ENCODE results near the gene HPN.
"Not testable (repeated sequence)": the region's sequence is repeated elsewhere in the genome, so short reads cannot be mapped to it uniquely, and the experiment has no call there.

Gene HPN

DNA sequence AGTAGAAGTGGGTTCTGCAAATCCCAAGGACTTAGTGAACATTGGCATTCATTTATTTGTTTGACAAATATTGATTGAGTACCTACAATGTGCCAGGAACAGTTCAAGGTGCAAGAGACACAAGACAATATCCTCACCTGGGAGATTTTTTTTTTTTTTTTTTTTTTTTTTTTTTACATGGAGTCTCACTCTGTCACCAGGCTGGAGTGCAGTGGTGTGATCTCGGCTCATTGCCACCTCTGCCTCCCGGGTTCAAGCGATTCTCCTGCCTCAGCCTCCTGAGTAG is 13.0 kb upstream of the HPN start:
- not testable (repeated sequence) for DNase-seq

DNA sequence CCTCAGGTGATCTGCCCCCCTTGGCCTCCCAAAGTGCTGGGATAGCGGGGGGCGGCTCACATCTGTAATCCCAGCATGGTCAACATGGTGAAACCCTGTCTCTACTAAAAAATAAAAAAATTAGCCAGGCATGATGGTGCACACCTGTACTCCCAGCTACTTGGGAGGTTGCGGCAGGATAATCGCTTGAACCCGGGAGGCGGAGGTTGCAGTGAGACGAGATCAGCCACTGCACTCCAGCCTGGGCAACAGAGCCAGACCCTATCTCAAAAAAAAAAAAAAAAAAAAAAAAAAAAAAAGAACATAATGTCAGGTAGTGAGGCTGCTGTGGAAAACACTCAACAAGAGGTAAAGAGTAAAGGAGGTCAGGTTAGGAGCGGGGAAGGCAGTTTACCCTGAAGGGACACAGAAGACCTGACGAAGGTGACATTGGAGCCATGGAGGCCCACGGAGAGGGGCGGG is 12.2 kb upstream of the HPN start:
- not testable (repeated sequence) for DNase-seq

DNA sequence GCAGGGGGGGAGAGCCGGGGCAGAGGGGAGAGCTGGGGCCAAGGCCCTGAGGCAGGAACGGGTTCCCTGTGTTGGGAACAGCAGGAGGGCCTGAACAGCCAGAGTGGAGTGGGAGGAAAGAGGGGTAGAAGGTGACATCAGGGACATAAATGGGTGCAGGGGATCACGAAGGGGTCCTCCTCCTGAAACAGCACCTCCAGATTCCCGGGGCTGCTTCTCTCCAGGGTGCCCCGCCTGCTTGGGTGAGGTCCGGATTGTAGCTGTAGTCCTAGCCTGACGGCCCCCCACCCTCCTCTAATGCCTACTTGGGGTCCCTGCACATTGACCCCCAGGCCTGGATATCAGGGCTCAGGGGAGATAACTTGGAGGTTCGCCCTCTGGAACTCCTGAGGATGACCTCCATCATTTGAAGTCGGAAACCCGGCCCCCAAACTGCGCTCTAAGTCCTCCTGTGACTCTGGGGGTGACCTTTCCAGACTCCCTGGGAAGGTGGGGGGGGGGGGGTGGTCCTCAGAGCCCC is 11.7 kb upstream of the HPN start:
- DNase-seq = no peak

DNA sequence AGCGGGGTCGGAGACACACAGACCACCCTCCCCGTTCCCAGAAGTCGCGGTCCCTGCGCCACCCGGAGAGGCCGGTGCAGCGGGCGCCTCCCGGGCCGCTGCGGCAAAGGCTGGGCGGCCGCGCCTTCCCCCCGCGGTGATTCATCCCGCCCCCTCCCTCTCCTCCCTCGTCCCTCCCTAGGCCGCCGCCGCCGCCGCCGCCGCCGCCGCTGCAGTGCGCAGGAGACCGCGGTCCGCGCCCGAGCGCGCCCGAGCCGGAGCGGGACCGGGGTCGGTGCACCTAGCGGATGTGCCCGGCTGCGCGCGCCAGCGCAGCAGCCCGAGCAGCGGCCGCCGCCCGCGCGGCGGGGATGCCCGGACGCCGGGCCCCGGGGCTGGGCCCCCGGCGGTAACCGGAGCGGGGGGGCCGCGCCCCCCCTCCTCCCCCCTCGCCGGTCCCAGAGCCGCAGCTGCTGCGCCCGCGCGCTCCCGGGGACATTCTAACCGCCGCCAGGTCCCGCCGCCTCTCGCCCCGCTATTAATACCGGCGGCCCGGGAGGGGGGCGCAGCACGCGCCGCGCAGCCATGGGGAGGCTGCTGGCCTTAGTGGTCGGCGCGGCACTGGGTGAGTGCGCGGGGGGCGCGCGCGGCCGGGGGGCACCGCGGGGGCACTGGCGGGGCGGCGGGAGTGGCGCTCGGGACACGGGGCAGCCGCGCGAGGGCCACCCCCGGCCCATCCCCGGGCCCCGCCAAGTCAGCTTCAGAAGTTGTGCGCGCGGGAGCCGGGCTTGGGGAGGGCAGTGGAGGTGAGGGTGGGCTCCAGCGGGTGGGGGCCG is 11.1 kb upstream of the HPN start, which contains the start of gene SCN1B:
Gene SCN1B, plus strand, starts transcription at position 214 of the 815 bp plus-strand sequence. Its CDS starts 351 bp downstream, at position 565.
- DNase-seq = peak; percentile 55

DNA sequence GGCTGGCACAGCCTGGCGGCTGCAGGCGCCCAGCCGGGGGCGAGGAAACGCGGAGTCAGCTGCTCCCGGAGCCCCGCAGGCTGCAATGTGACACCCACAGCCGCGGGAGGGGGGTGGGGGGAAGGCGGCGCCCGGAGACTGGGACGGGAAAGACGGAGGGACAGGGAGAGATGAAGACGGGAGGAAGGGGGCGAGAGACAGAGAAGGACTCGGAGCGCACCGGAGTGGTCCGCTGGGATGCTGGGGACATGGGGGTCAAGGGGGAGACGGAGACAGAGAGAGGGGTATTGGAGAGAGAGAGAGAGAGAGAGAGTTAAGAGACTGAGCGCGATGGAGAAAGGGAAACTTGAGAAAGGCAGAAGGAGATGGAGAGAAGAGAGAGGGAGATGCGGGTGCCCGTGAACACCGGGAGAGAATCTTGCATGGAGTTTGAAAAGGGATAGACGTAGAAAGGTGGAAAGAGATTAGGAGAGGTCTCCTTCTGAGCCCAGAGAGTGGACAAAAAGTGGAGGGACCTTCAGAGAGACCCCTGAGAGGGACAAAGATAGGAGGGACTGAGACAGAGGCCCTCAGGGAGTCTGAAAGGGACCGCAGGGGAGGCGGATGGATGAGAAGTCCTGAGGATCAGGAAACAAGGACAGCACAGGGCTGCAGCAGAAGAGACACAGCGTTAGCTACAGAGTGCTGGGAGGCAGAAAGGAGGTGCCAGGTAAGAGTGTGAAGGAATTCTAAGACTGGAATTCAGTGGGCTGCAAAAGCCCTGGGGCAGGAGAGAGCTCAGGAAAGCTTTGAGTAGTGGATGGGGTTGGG is 10.2 kb upstream of the HPN start:
- DNase-seq = no peak

DNA sequence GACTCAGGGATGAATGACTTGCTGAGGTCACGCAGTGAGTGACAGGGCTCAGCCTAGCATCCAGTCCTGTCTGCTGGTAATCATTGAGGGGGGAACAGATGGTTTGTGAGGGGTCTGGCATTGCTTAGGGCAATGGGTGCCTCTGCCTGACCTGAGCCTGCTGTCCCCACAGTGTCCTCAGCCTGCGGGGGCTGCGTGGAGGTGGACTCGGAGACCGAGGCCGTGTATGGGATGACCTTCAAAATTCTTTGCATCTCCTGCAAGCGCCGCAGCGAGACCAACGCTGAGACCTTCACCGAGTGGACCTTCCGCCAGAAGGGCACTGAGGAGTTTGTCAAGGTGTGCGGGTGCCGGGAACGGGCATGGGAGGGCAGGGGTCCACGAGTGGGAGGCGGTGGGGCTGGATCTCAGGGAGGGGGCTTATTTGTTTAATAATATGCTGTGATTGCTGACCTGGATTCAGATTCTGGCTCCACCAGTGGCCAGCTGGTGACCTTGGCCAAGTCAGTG is 9.1 kb upstream of the HPN start:
- DNase-seq = no peak

DNA sequence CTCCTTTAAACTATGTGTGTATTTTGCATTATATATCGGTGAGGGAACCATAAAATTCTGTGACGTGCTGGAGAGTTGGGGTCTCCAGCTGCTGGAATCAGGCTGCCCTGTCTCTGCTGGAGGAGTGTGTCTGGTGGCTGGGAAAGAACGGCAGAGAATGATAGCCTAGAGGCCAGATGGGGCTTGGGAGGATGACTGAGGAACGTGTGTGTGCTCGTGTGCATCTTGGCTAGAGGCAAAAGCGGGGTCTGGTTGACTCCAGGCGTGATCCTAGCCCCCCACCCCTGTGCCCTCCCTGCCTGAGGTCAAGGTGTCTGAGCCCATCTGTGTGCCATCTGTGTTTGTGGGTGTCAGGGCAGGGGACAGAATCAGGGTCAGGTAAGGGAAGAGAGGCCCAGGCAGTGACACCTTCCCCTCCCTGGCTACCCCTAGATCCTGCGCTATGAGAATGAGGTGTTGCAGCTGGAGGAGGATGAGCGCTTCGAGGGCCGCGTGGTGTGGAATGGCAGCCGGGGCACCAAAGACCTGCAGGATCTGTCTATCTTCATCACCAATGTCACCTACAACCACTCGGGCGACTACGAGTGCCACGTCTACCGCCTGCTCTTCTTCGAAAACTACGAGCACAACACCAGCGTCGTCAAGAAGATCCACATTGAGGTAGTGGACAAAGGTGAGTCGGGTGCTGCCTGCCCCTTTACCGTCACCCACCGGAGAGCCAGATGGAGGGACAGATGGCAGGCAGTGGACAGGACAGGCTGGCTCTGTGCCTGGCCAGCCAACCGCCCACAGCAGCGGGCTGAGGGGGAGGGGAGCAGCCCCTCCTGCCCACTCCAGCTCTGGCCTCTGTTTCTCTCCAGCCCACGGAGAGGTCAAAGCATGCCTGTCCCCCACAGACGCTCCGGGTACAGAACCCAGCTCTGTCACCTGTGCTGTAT is 8.2 kb upstream of the HPN start:
- DNase-seq = no peak

DNA sequence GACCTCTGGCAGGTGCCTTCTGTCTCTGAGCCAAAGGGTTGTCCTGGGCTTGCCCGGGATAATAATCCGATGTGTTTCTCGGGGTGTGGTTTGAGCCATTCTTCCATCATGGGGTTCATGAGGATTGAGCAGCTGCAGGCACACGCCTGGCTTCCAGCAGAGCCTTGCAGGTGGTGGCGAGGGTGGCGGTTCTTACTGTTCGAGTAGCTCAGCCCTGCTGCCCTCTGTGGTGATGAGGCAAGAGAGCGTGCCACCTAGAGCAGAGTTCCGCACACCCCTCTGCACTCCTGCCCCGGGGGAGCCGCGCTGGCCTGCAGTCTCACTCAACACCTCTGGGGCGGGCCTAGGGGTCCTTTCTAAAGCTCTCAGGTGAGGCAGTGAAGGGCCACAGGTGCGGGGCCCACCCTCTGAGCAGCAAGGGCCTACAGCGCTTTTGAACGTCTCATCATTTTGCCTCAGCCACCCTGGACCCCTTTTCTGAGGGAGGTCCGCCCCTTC is 7.5 kb upstream of the HPN start:
- no peak for DNase-seq

DNA sequence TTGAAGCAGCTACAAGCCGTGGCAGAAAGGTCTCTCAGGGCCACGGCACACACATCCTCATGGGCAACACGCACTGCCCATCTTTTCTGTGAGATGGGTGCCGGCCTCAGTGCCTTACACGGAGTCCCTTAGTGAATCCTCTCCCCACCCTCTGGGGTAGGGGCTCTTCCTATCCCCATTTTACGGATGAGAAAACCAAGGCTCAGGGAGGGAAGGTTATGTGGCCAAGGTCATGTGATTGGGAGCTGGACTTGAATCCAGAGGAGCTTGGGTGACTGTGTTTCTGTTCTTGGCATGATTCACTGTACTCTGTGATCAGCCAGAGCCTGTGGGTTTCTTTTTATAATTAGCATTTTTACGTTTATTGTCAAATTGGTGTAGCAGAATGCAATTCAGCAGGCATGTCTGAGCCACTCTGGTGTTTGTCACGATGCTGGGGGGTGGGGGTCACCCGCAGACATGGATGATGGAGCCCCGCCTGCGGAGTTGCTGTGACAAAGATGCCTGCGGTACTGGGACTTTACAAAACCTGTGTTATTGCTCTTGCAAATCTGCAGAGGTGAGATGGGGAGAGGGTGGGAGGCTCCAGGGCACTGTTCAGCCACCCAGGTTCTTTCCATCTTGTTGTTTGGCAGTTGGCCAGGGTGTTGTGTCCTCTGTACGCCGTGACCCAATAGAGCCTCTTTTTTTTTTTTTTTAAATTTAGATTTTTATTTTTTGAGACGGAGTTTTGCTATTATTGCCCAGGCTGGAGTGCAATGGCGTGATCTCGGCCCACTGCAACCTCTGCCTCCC is 6.7 kb upstream of the HPN start:
- DNase-seq = no peak

DNA sequence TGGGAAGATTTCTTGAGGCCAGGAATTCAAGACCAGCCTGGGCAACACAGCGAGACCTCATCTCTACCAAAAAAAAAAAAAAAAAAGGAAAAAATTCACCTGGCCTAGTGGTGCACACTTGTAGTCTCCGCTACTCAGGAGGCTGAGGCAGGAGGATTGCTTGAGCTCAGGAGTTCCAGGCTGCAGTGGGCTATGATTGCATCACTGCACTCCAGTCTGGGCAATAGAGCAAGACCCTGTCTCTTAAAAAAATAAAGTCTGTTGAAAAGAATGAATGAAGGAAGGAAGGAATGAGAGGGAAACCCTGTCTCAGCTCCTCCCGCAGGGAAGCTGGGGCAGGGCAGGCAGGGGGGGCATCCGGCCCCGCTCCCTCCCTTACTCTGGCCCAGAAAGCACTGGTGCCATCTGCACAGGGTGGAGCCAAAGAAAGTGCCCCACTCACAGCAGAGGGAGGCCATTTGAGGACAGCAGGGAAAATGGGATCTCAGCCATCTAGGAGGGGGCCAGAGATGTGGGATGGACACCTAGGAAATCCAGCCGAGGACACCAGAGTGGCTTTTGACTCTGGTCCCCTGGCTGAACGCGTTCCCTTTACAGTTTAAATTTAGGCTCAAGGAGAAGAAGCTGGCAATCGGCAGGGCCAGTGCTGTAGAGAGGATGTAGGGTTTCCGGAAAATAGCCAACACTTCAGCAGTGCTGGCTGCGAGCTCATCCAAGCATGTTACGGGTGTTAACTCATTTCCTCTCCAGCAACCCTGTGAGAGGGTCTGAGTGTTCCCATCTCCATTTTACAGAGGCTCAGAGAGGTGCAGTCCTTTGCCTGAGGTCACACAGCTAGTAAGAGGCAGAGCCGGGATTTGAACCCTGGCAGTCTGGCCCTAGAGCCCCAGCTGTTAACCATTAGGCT is 3.6 kb upstream of the HPN start:
- DNase-seq = no peak

DNA sequence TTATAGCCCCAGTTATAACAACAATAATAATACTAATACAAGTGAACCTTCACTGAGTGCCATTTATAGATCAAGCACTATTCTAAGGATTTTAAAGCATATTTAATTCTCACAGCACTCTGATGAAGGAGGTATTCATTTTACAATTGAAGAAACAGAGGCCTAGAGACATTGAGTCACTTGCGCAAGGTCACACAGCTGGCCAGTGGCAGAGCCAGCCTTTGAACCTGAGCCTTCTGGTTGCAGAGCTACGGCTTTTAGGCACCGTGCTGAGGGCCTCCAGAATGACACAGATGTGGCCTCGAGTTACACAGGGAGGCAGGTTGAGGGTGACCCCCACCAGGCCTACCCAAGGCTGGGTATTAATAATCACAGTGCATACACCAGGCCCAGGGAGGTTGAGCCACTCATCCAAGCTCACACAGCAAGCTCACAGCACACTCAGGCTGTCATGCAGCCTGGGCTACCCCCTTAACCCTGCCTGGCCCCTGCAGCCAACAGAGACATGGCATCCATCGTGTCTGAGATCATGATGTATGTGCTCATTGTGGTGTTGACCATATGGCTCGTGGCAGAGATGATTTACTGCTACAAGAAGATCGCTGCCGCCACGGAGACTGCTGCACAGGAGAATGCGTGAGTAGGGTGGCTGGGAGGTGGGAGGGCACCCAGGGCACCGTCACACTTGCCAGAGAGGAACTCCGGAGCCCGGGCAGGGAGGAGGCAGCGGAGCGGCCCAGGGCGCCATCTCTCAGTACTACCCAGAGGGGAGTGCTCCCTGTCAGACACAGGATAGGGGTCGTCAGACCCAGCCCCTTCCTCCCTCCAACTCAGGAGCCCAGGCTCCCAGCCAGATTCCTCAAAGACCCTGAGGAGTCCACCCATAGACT is 2.7 kb upstream of the HPN start:
- DNase-seq = no peak

DNA sequence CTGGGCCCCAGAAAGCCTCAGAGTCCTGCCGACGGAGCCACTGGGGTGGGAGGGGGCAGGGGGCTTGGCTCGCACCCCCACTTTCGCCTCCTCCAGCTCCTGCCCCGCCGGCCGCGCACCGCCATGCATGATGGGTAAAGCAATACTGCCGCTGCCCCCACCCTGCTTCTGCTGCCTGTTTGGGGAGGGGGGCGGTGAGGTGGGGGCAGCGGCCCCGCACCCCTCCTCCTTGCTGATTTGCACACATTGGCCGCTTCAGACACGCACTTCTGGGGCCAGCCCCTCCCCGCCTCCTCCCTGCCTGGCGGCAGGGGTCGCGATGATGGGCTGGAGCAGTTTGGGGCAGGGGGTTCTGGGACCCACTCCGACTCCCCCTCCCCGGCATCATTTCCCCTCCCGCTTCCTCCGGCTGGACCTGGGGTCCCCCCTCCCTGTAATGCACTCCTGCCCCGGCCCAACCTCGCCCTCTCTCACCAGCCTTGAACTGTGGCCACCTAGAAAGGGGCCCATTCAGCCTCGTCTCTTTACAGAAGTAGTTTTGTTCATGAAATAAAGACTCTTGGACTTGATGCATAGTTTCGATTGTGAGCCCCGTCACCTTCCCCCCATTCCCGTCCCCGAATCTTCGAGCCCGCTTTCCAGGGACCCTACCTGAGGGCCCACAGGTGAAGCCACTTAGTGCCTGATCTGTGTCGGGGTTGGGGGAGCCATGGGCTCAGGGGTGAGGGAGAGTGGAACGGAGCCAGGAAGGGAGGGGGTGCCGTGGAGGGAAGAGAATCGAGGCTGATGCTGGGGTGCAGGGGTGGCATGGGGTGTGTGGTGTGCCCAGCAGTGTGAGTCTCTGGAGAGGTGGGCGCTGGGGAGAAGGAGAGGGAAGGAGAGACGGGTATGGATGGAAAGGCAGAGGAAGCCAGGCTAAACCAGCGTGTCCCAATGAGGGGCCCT is 1.4 kb upstream of the HPN start:
- no peak for DNase-seq

DNA sequence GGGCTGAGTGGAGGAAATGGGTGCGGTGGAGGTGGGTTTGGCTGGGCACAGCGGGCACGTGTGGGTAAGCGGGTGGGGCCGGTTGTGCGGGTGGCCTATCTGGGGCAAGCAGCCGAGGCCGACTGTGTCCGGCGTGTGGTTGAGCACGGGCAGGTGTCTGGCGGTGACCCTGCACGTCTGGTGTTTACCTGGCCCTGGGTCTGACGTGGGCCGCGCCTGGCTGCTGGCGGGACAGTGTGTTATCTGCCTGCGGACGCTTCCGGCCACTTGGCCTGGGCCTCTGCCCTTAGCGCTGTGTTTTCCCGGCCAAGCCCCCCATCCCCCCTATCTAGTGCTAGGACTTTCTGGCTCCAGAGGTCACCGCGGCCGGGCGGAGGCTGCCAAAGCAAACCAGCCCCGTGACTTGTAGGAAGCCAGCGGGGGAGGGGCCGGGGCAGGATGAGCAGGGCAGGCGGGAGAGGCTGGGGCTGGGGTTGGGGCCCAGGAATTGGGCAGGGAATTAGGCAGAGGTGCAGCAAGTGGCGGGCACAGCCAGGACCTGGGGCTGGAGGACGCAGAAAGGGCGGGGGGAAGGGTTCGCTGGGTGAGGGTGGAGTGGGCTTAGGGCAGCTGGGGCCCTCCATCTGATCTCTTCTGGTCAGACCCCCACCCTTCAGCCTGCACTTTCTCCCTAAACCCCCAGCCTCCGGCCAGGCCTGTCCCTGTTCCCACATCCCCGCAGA is 534 bp upstream of the HPN start:
- DNase-seq = peak; percentile 26

DNA sequence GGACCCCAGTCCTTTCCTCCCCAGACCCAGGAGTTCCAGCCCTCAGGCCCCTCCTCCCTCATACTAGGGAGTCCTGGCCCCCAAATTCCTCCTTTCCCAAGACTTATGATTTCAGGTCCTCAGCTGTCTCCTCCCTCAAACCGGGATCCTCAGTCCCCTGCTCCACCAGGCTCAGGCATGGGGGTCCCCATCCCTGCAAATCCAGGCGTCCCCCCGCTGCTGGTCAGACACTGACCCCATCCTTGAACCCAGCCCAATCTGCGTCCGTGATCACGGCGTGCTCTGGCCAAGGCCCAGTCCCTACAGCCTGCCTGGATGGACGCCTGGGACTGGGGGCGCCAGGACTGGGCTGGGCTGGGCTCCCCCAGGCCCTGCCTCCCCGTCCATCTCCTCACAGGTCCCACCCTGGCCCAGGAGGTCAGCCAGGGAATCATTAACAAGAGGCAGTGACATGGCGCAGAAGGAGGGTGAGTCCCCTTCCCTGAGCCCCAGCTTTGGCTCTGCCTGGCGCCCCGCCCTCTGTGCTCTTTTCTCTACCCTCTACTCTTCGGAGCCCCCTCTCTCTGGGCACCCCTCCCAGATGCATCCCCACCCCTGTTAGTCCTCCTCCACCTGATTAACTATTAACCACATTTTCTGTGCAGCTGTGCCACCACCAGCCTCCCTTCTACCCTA is 672 bp downstream of the HPN start:
- DNase-seq = no peak

DNA sequence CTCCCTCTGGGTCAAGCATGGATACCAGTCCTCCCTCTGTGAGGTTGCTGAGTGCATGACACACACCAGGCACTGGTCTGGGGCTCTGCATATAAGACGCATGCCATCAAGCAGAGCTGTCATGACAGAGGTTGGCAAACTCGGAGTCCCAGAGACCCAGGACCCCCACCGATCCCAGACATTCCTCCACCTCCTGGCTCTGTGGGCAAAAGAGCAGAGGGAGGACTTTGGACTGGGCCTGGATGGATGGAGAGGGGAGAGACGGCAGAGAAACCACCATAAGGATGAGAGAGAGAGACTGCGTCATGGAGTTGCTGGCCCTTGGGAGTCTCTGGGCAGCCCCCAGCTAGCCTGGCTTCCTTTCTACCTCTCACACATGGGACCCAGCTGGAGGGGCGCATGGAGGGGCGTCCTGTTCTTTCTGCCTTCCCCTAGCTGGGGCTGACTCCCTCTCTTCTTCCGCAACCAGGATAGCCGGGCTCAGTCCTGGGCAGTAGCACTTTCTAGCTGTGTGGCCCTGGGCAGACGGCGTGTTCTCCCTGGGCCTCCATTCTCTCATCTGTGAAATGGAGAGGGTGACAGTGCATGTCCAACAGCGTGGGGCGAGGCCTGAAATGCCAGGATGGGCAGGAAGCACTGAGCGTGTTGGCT is 1.6 kb downstream of the HPN start:
- no peak for DNase-seq

DNA sequence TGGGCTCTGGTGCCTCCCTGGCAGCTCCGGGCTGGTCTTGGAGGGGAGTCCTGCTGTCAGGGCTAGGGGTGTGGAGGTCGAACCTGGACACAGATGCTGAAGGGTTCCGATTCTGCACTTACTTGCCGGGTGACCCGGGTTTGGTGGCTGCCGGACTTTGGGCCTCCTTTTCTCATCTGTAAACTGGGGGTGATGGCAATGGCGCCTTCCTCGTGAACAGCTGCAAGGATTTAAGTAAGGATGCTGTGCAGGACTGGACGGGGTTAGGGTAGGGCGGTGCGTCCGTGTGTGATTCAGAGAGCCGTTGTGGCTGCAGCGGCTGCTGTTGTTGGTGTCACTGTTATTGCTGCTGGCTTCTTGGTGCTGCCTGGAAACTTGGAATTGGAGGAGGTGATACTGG is 2.4 kb downstream of the HPN start:
- no peak for DNase-seq
